ENCODE data around the gene TMEM205.

DNA sequence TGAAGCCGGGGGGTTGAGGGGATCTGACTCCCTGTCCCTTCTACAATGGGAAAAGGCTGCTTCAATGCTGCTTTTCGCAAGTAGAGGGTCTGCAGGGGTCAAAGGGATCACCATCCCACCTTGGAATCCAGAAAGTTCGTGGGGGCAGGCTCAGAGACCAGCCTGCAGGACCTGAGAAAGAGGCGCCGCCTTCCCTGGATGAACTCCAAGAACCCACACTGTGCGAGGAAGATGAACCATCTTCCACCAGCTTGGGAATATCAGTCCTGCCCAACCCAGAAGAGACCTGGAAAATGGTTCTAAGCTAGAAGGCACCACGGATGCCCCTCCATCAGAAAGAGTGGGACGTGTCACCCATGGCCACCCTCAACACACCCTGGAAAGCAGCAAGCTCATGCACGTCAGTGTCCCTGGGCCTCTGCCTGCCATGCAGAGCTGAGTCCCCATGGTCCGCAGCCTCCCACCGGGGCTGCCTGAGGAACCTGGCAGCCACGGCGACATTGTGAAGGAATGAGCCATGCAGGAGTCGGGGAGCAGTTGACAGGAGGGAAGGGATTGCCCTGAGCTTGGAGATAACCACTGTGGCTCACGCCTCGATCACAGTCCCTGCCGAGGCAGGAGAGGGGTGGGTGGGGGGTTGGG lies 21.2 kb downstream of the TMEM205 start:
- TF ChIP-seq KDM5A (IDR thresholded peaks at IDR 0.05; ENCODE audit: low read length): no peak
- TF ChIP-seq POLR2A (IDR thresholded peaks at IDR 0.05; ENCODE audit: control extremely low read depth in 1 of 2, low read depth in 2 of 2, low read length in 2 of 2): no peak
- TF ChIP-seq POU5F1 (IDR thresholded peaks at IDR 0.05; ENCODE audit: low read depth, low read length): no peak
- TF ChIP-seq, protein P1, sequence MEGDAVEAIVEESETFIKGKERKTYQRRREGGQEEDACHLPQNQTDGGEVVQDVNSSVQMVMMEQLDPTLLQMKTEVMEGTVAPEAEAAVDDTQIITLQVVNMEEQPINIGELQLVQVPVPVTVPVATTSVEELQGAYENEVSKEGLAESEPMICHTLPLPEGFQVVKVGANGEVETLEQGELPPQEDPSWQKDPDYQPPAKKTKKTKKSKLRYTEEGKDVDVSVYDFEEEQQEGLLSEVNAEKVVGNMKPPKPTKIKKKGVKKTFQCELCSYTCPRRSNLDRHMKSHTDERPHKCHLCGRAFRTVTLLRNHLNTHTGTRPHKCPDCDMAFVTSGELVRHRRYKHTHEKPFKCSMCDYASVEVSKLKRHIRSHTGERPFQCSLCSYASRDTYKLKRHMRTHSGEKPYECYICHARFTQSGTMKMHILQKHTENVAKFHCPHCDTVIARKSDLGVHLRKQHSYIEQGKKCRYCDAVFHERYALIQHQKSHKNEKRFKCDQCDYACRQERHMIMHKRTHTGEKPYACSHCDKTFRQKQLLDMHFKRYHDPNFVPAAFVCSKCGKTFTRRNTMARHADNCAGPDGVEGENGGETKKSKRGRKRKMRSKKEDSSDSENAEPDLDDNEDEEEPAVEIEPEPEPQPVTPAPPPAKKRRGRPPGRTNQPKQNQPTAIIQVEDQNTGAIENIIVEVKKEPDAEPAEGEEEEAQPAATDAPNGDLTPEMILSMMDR (IDR thresholded peaks at IDR 0.05; ENCODE audit: control extremely low read depth in 1 of 3, insufficient read depth in 1 of 3, low read depth in 1 of 3, low read length in 3 of 3): no peak
- no peak for TF ChIP-seq CBX8 (IDR thresholded peaks at IDR 0.05; ENCODE audit: borderline replicate concordance, low read depth, low read length)
- TF ChIP-seq ZNF274 (IDR thresholded peaks at IDR 0.05; ENCODE audit: borderline replicate concordance, extremely low read depth, low read length): no peak
- TF ChIP-seq BCL11A (IDR thresholded peaks at IDR 0.05; ENCODE audit: low read depth in 2 of 2, low read length in 2 of 2): no peak
- no peak for TF ChIP-seq RNF2 (IDR thresholded peaks at IDR 0.05; ENCODE audit: borderline replicate concordance, low read depth, low read length, missing control alignments, poor library complexity, severe bottlenecking)
- no peak for TF ChIP-seq RAD21 (IDR thresholded peaks at IDR 0.05 in 1 of 2, conservative IDR thresholded peaks at IDR 0.05 in 1 of 2; ENCODE audit: low read depth in 2 of 2, low read length in 2 of 2)
- TF ChIP-seq ASH2L (IDR thresholded peaks at IDR 0.05; ENCODE audit: low read length): no peak
